Suprapubic skin (tissue), 4 donors: ENCODE data around the gene IQUB. TPM values are rescaled to one million over a fixed set of nuclear protein-coding genes. Genes with fewer than 3 reads are reported as not detected.

ENCODE experiments used
- DNase-seq, 2 donors: peaks; one replicate each; pipeline ENCODE4 v3.0.0-alpha.2; 2019; ENCODE audit warnings: low spot score in 2 of 2
- H3K27ac ChIP-seq: fragments of 200-600 bp; sonication (generic); one replicate; pipeline ENCODE4 v1.5.1; 2019
- H3K27me3 ChIP-seq: fragments of 200-600 bp; sonication (generic); one replicate; pipeline ENCODE4 v1.5.1; 2019
- H3K36me3 ChIP-seq: fragments of 200-600 bp; sonication (generic); one replicate; pipeline ENCODE4 v1.5.1; 2019
- H3K4me1 ChIP-seq: fragments of 200-600 bp; sonication (generic); one replicate; pipeline ENCODE4 v1.5.1; 2019
- H3K4me3 ChIP-seq: fragments of 200-600 bp; sonication (generic); one replicate; pipeline ENCODE4 v1.5.1; 2019; ENCODE audit warnings: mild to moderate bottlenecking
- H3K9me3 ChIP-seq: fragments of 200-600 bp; sonication (generic); one replicate; pipeline ENCODE4 v1.5.1; 2019
- EP300 ChIP-seq: sonication (generic); formaldehyde crosslinking; IDR thresholded peaks from one replicate; pipeline ENCODE4 v1.6.1; 2017; ENCODE audit warnings: antibody characterized with exemption
- POLR2A ChIP-seq, 2 donors: fragments of 450-650 bp; IDR thresholded peaks; one replicate each; pipeline ENCODE4 v1.6.1; 2017; ENCODE audit warnings: antibody characterized with exemption in 2 of 2, mild to moderate bottlenecking in 2 of 2, moderate library complexity in 2 of 2
- POLR2AphosphoS5 ChIP-seq, 3 donors: sonication (generic); formaldehyde crosslinking; IDR thresholded peaks; one replicate each; pipeline ENCODE4 v1.6.1; 2017; ENCODE audit warnings: antibody characterized with exemption in 3 of 3
- WGBS: methylation state at CpG from one replicate; pipeline ENCODE4 v1.1.5; 2018; 5-methylcytosine and 5-hydroxymethylcytosine counted together
- total RNA-seq, 4 donors: library from RNA; depleted of rRNA; stranded (reverse); fragments of >200 nt; gene quantifications; one replicate each; pipeline ENCODE4 v1.1.0, GENCODE V29; 2016
- TF ChIP-seq, protein P1 (sequence below), 2 donors: fragments of 200-600 bp in 1 of 2; fragments of 450-650 bp in 1 of 2; sonication (generic) in 1 of 2; IDR thresholded peaks; one replicate each; pipeline ENCODE4 v1.5.1; 2016 to 2019; ENCODE audit warnings: antibody characterized with exemption in 2 of 2, mild to moderate bottlenecking in 1 of 2, moderate library complexity in 1 of 2

The IQUB gene
- 1 to 10 TPM in 2 of 4 donors, under 1 TPM in 2; 0.24 to 1.1 (median 0.71) TPM for total RNA-seq

DNA sequence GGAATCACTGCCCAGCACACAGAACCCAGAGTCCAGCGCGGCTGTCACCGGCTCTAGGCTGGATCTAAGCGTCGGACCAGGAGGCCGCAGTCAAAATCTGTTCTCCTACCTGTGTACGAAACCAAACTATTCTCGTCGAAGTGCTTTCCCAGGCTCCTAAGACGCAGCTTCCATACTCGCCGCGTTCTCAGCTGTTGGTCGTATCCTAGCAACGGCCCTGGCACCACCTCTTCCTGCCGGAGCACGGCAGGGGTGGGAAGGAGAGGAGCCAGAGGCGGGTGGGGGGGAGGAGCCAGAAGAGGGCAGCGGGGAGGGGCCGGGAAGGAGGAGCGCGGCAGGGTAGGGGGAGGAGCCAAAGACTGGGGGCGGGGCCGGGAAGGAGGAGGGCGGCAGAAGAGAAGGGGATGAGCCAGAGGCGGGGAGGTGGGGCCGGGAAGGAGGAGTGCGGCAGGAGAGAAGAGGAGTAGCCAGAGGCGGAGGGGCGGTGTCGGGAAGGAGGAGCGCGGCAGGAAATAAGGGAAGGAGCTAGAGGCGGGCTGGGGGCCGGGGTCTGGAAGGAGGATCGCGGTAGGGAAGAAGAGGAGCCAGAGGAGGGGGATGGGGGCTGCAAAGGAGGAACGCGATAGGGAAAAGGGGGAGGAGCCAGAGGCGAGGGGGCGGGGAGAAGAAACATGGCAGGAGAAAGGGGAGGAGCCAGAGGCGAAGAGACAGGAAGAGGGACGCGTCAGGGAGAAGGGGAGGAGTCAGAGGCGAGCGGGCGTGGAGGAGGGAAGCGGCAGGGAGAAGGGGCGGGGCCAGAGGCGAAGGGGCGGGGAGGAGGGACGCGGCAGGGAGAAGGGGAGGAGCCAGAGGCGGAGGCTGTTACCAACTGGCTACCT is at the start of gene IQUB:
Gene IQUB (minus strand): TSS at position 213 of the 878 bp plus-strand sequence. CDS start 22,255 bp downstream, outside the sequence.
- Histone ChIP-seq H3K36me3 (no peaks in the 10 kb centered on the region), H3K27ac (peak within 1 kb of the TSS; percentile 90), H3K4me1 (peaks cover 11% of the 10 kb centered on the region), H3K27me3 (no peaks in the 10 kb centered on the region), H3K9me3 (no peaks in the 10 kb centered on the region), H3K4me3 (peak within 1 kb of the TSS; percentile 62)
- WGBS: 1% methylated on average over 51 of the region's 54 CpGs
- peak; percentile 99 for DNase-seq
- TF ChIP-seq, protein P1, sequence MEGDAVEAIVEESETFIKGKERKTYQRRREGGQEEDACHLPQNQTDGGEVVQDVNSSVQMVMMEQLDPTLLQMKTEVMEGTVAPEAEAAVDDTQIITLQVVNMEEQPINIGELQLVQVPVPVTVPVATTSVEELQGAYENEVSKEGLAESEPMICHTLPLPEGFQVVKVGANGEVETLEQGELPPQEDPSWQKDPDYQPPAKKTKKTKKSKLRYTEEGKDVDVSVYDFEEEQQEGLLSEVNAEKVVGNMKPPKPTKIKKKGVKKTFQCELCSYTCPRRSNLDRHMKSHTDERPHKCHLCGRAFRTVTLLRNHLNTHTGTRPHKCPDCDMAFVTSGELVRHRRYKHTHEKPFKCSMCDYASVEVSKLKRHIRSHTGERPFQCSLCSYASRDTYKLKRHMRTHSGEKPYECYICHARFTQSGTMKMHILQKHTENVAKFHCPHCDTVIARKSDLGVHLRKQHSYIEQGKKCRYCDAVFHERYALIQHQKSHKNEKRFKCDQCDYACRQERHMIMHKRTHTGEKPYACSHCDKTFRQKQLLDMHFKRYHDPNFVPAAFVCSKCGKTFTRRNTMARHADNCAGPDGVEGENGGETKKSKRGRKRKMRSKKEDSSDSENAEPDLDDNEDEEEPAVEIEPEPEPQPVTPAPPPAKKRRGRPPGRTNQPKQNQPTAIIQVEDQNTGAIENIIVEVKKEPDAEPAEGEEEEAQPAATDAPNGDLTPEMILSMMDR (IDR thresholded peaks at IDR 0.05): no peak
- TF ChIP-seq POLR2A (IDR thresholded peaks at IDR 0.05): no peak
- no peak for TF ChIP-seq POLR2AphosphoS5 (IDR thresholded peaks at IDR 0.05)
- TF ChIP-seq EP300: no peak

DNA sequence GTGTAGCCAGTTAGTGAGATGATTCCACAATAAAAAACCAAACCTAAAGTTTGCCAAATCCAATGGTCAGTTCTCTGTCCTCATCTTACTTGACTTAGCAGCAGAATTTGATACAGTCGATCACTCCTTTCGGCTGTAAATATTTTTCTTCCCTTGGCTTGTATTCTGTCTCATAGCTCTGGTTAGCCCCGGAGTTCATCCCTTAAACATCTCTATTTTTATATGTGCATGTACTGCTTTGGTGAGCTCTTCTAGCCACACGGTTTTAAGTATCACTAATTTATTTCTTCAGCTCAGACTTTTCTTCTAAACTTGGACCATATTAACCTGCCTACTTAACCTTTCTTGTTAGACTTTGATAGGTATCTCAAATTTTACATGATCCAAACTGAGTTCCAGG is 49.4 kb upstream of the IQUB start:
- TF ChIP-seq POLR2A (IDR thresholded peaks at IDR 0.05) (no peak), EP300 (no peak), POLR2AphosphoS5 (IDR thresholded peaks at IDR 0.05) (no peak)
- TF ChIP-seq, protein P1 (IDR thresholded peaks at IDR 0.05): no peak
- H3K27ac ChIP-seq: no peak overlapping the region
- no peaks in the 10 kb centered on the region for H3K4me1 ChIP-seq
- H3K9me3 ChIP-seq: no peaks in the 10 kb centered on the region
- 81% methylated on average over 4 of the region's 4 CpGs for WGBS
- no peak overlapping the region for H3K4me3 ChIP-seq
- H3K27me3 ChIP-seq: peaks cover 4% of the 10 kb centered on the region
- no peaks in the 10 kb centered on the region for H3K36me3 ChIP-seq
- no peak for DNase-seq

DNA sequence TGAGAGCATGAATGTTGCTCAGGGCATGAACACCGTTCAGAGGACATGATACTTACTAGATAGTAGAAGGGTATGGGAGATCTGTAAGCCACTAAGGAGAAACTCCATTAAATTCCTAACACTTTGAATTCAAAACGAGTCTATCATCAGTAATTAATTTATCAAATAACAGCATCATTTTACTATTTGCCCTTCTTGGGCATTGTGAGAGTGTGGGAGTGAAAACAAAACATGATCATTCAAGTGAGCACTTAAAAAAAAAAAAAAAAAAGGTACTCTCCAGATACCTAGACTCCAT is 46.7 kb upstream of the IQUB start:
- 26% methylated on average over 2 of the region's 2 CpGs for WGBS
- Histone ChIP-seq H3K4me3 (no peak overlapping the region), H3K9me3 (no peaks in the 10 kb centered on the region), H3K4me1 (no peaks in the 10 kb centered on the region), H3K27me3 (peaks cover 4% of the 10 kb centered on the region), H3K36me3 (no peaks in the 10 kb centered on the region), H3K27ac (no peak overlapping the region)
- DNase-seq: no peak
- TF ChIP-seq, protein P1 (IDR thresholded peaks at IDR 0.05): no peak
- TF ChIP-seq EP300 (no peak), POLR2A (IDR thresholded peaks at IDR 0.05) (no peak), POLR2AphosphoS5 (IDR thresholded peaks at IDR 0.05) (no peak)

DNA sequence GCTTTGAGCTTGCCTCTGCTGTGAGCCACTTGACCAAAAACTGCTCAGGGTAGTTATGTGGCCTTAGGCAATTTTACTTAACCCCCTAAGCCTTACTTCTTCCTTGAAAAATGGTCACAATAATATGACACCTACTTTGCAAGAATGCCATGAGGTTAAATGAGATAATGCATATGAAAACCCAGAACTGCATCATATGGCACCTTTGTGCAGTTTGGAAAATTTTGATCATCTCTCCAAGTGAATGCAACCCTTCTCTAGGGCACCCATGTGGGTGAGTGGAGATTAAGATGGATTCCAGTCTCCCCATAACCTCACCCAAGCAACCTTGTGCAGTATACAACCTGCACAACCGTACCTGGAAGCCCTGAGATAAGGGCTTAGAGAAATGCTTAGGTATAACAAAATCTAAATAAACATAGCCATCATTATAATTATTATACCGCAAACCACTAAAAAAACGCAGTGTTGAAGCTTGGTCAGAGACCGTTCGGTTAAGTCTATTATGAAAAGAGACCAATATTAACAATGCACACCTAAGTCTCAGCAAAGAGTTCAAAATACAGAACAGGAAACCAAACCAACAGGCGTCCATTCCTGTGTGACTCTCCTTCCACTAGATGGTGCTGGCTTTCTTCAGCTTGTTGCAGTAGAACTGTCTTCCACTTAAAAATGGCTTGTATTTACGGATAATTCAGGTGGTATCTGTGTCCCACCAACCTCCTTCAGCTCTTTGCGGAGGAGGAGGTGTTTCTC is 46.2 kb upstream of the IQUB start:
- no peak overlapping the region for H3K27ac ChIP-seq
- H3K9me3 ChIP-seq: no peaks in the 10 kb centered on the region
- H3K4me3 ChIP-seq: no peak overlapping the region
- no peaks in the 10 kb centered on the region for H3K4me1 ChIP-seq
- peaks cover 4% of the 10 kb centered on the region for H3K27me3 ChIP-seq
- no peaks in the 10 kb centered on the region for H3K36me3 ChIP-seq
- TF ChIP-seq EP300 (no peak), POLR2AphosphoS5 (IDR thresholded peaks at IDR 0.05) (no peak), POLR2A (IDR thresholded peaks at IDR 0.05) (no peak)
- TF ChIP-seq, protein P1 (IDR thresholded peaks at IDR 0.05): peak in 1 of 2 donors; percentile 40
- 40% methylated on average over 8 of the region's 8 CpGs for WGBS
- no peak for DNase-seq

DNA sequence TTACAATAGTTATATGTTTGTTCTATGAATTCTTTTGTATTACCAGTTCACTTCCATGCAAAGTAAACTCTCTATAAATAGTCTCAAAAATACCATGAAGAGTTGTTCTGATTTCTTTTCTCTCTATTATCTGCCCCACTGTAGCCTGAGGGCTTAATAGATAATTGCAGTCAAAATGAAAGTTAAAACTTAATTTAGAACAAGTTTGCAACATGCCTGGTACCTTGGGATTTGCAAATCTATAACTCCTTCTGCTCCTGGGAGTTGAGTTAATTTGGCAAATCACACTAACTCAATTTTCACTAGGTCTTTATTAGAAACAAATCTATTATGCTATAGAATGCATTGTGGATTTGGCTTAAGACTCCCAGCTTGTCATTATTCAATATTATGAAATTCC is 45.0 kb upstream of the IQUB start:
- no peak for TF ChIP-seq POLR2A (IDR thresholded peaks at IDR 0.05)
- H3K27me3 ChIP-seq: peaks cover 4% of the 10 kb centered on the region
- no peaks in the 10 kb centered on the region for H3K36me3 ChIP-seq

More for the DNA sequence above, 45.0 kb upstream of the IQUB start:
- H3K4me3 ChIP-seq: no peak overlapping the region
- no peaks in the 10 kb centered on the region for H3K9me3 ChIP-seq
- H3K27ac ChIP-seq: no peak overlapping the region
- DNase-seq: no peak
- no peaks in the 10 kb centered on the region for H3K4me1 ChIP-seq
